ENCODE results near the gene C1orf198. TPM values are rescaled to one million over a fixed set of nuclear protein-coding genes. Genes with fewer than 3 reads are reported as not detected.

The C1orf198 gene
- polyA plus RNA-seq, 1 donor from 2014 or later = 5.5 TPM

GRCh38 chr1:230876660-230877059, 8.3 kb upstream of the C1orf198 start:
- H3K4me3 Mint-ChIP-seq = no peak overlapping the region
- peaks cover 0 to 3% (median 0%) of the 10 kb centered on the region in 3 donors for H3K9me3 Mint-ChIP-seq
- no peak overlapping the region for H3K27ac Mint-ChIP-seq

GRCh38 chr1:230875370-230875769, 7.0 kb upstream of the C1orf198 start:
- Mint-ChIP-seq H3K27me3 (peaks cover 20% of the 10 kb centered on the region), H3K4me3 (no peak overlapping the region), H3K27ac (peak overlapping the region in 2 of 3 donors; percentile 48 to 68), H3K36me3 (no peaks in the 10 kb centered on the region), H3K9me3 (peaks cover 0 to 3% (median 0%) of the 10 kb centered on the region in 3 donors), H3K4me1 (peaks cover 0 to 3% (median 0%) of the 10 kb centered on the region in 3 donors)

More at GRCh38 chr1:230876660-230877059, 8.3 kb upstream of the C1orf198 start:
- Mint-ChIP-seq H3K36me3 (no peaks in the 10 kb centered on the region), H3K27me3 (peaks cover 28% of the 10 kb centered on the region), H3K4me1 (peaks cover 0 to 3% (median 0%) of the 10 kb centered on the region in 3 donors)

GRCh38 chr1:230870916-230871315, 2.6 kb upstream of the C1orf198 start:
- H3K27ac Mint-ChIP-seq = no peak overlapping the region
- H3K27me3 Mint-ChIP-seq = peaks cover 20% of the 10 kb centered on the region
- no peaks in the 10 kb centered on the region for H3K36me3 Mint-ChIP-seq
- peaks cover 0 to 3% (median 0%) of the 10 kb centered on the region in 3 donors for H3K9me3 Mint-ChIP-seq
- peaks cover 5 to 14% (median 5%) of the 10 kb centered on the region in 3 donors for H3K4me1 Mint-ChIP-seq
- H3K4me3 Mint-ChIP-seq = peak overlapping the region in 2 of 4 donors; percentile 31 to 52

GRCh38 chr1:230869500-230869899, 1.2 kb upstream of the C1orf198 start:
- H3K9me3 Mint-ChIP-seq = no peaks in the 10 kb centered on the region
- H3K4me3 Mint-ChIP-seq = peak overlapping the region; percentile 45 to 87 (median 84)
- H3K4me1 Mint-ChIP-seq = peaks cover 5 to 14% (median 5%) of the 10 kb centered on the region in 3 donors
- no peaks in the 10 kb centered on the region for H3K36me3 Mint-ChIP-seq
- H3K27ac Mint-ChIP-seq = peak overlapping the region in 1 of 3 donors; percentile 31
- H3K27me3 Mint-ChIP-seq = peaks cover 20% of the 10 kb centered on the region

- peaks cover 5 to 14% (median 9%) of the 10 kb centered on the region in 3 donors for H3K4me1 Mint-ChIP-seq
- peak overlapping the region; percentile 85 to 93 (median 89) for H3K4me3 Mint-ChIP-seq
- H3K36me3 Mint-ChIP-seq = no peaks in the 10 kb centered on the region
- peaks cover 20% of the 10 kb centered on the region for H3K27me3 Mint-ChIP-seq
- no peak overlapping the region for H3K27ac Mint-ChIP-seq
- H3K9me3 Mint-ChIP-seq = no peaks in the 10 kb centered on the region
Observed at GRCh38 chr1:230868736-230869385, 540 bp upstream of the C1orf198 start.

GRCh38 chr1:230867101-230867902, 1.0 kb downstream of the C1orf198 start:
- peaks cover 16% of the 10 kb centered on the region for H3K27me3 Mint-ChIP-seq
- no peaks in the 10 kb centered on the region for H3K9me3 Mint-ChIP-seq
- H3K4me1 Mint-ChIP-seq = peaks cover 11 to 22% (median 21%) of the 10 kb centered on the region in 3 donors
- H3K27ac Mint-ChIP-seq = peak overlapping the region in 2 of 3 donors; percentile 58 to 59
- H3K4me3 Mint-ChIP-seq = peak overlapping the region; percentile 87 to 93 (median 90)
- H3K36me3 Mint-ChIP-seq = peaks cover 2% of the 10 kb centered on the region

- peaks cover 2% of the 10 kb centered on the region for H3K36me3 Mint-ChIP-seq
- H3K9me3 Mint-ChIP-seq = no peaks in the 10 kb centered on the region
- H3K27me3 Mint-ChIP-seq = peaks cover 9% of the 10 kb centered on the region
- peak overlapping the region; percentile 26 to 93 (median 90) for H3K4me3 Mint-ChIP-seq
- H3K27ac Mint-ChIP-seq = no peak overlapping the region
- H3K4me1 Mint-ChIP-seq = peaks cover 11 to 22% (median 21%) of the 10 kb centered on the region in 3 donors
Observed at GRCh38 chr1:230866171-230867070, 1.9 kb downstream of the C1orf198 start.

GRCh38 chr1:230865062-230865817, 3.1 kb downstream of the C1orf198 start:
- Mint-ChIP-seq H3K27me3 (peaks cover 9% of the 10 kb centered on the region), H3K27ac (no peak overlapping the region), H3K9me3 (no peaks in the 10 kb centered on the region), H3K4me1 (peaks cover 11 to 22% (median 21%) of the 10 kb centered on the region in 3 donors), H3K4me3 (no peak overlapping the region), H3K36me3 (peaks cover 2% of the 10 kb centered on the region)

- H3K27ac Mint-ChIP-seq = no peak overlapping the region
- peak overlapping the region in 1 of 4 donors; percentile 36 for H3K4me3 Mint-ChIP-seq
- peaks cover 11 to 21% (median 20%) of the 10 kb centered on the region in 3 donors for H3K4me1 Mint-ChIP-seq
- no peaks in the 10 kb centered on the region for H3K9me3 Mint-ChIP-seq
- peaks cover 2% of the 10 kb centered on the region for H3K36me3 Mint-ChIP-seq
- H3K27me3 Mint-ChIP-seq = peaks cover 9% of the 10 kb centered on the region
Observed at GRCh38 chr1:230864441-230864840, 3.9 kb downstream of the C1orf198 start.

- peaks cover 2% of the 10 kb centered on the region for H3K36me3 Mint-ChIP-seq
- peak overlapping the region in 1 of 4 donors; percentile 85 for H3K4me3 Mint-ChIP-seq
Observed at GRCh38 chr1:230863449-230863848, 4.9 kb downstream of the C1orf198 start.

GRCh38 chr1:230861970-230862595, 6.2 kb downstream of the C1orf198 start:
- peaks cover 4% of the 10 kb centered on the region for H3K27me3 Mint-ChIP-seq
- no peaks in the 10 kb centered on the region for H3K9me3 Mint-ChIP-seq

More at GRCh38 chr1:230863449-230863848, 4.9 kb downstream of the C1orf198 start:
- Mint-ChIP-seq H3K4me1 (peaks cover 11 to 21% (median 17%) of the 10 kb centered on the region in 3 donors), H3K9me3 (no peaks in the 10 kb centered on the region), H3K27ac (no peak overlapping the region), H3K27me3 (peaks cover 6% of the 10 kb centered on the region)

GRCh38 chr1:230861489-230861888, 6.8 kb downstream of the C1orf198 start:
- Mint-ChIP-seq H3K27me3 (peaks cover 2% of the 10 kb centered on the region), H3K27ac (no peak overlapping the region), H3K9me3 (no peaks in the 10 kb centered on the region), H3K36me3 (peaks cover 4% of the 10 kb centered on the region), H3K4me3 (no peak overlapping the region), H3K4me1 (peaks cover 6 to 16% (median 8%) of the 10 kb centered on the region in 3 donors)

More at GRCh38 chr1:230861970-230862595, 6.2 kb downstream of the C1orf198 start:
- Mint-ChIP-seq H3K36me3 (peaks cover 4% of the 10 kb centered on the region), H3K4me3 (peak overlapping the region in 1 of 4 donors; percentile 41), H3K27ac (no peak overlapping the region), H3K4me1 (peaks cover 11 to 16% (median 11%) of the 10 kb centered on the region in 3 donors)

- no peaks in the 10 kb centered on the region for H3K9me3 Mint-ChIP-seq
- no peak overlapping the region for H3K4me3 Mint-ChIP-seq
Observed at GRCh38 chr1:230860617-230861384, 7.5 kb downstream of the C1orf198 start.

More at GRCh38 chr1:230860617-230861384, 7.5 kb downstream of the C1orf198 start:
- peaks cover 2% of the 10 kb centered on the region for H3K27me3 Mint-ChIP-seq
- H3K4me1 Mint-ChIP-seq = peaks cover 6 to 16% (median 8%) of the 10 kb centered on the region in 3 donors
- peaks cover 4% of the 10 kb centered on the region for H3K36me3 Mint-ChIP-seq
- H3K27ac Mint-ChIP-seq = no peak overlapping the region
